GM10266 (cell line): ENCODE data around the gene PAMR1.

Source experiments
- DNase-seq: peaks from one replicate; pipeline ENCODE4 v3.0.0; 2012; ENCODE audit errors: extremely low spot score
- CTCF ChIP-seq: IDR thresholded peaks from 2 replicates; pipeline ENCODE4 v1.5.1; 2012; ENCODE audit warnings: mild to moderate bottlenecking, low read depth; ENCODE audit not compliant: control insufficient read depth, insufficient read depth; ENCODE audit errors: missing control alignments

Gene PAMR1

DNA sequence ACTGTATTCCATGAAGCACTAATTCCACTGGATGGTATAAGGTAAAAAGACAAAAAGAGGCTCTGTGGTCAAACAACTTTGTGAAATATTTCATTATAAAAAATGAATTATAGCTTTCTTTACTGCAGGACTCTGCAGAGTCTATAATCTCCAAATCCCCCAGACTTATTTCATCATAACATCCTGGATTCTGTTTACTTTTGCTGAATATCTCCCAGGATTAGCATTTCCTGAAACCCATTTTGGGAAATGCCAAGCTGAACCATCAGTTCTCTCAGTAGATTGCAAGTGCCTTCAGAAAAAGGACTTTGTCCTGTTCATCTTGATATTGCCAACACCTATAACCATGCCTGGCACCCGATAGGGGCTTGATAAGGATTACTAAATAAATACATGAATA, 7.9 kb downstream of the PAMR1 start:
- no peak for DNase-seq
- no peak for TF ChIP-seq CTCF

DNA sequence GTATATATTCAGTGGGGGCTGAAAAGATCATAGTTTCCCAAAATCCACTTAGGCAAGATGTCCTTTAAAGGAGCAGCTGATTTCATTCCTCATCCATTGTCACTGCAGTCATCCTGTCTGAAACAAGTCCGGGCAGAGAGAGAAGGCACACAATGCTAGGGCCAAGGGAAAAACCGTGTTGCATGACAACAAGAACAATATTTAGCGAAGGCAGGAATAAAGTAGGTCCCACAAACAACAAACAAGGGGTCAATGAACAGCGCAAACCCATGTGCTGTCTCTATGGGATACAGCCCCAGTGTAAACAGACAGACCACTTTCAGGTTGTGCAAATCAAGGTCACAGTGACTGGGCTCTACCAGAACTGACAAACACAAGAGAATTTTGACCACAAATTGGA, 9.0 kb downstream of the PAMR1 start:
- TF ChIP-seq CTCF, result no peak
- DNase-seq, result no peak

DNA sequence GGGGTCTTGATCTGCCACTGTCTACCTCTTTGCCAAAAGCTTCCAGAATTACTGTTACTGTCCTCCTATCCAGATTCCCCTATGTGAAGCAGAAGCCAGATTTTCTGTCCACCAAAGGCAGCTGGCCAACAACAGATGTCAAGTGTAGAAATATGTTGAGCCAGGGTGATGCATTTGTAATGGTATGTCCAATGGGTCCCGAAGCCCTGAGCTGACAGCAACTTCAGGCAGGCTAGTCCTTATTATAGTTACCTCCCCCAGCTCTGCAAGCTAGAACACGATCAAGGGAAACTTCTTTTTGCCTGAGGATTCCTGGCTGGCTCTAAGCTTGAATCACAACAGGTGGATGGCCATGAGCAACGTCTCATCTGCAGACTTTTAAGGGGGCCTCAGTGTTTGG, 10.2 kb downstream of the PAMR1 start:
- no peak for DNase-seq
- no peak for TF ChIP-seq CTCF

GRCh38 chr11:35514481-35514880, 10.9 kb downstream of the PAMR1 start:
- DNase-seq, result no peak
- TF ChIP-seq CTCF, result no peak

- DNase-seq, result no peak
- TF ChIP-seq CTCF, result no peak
Measured at GRCh38 chr11:35511666-35512065, 13.8 kb downstream of the PAMR1 start.

DNA sequence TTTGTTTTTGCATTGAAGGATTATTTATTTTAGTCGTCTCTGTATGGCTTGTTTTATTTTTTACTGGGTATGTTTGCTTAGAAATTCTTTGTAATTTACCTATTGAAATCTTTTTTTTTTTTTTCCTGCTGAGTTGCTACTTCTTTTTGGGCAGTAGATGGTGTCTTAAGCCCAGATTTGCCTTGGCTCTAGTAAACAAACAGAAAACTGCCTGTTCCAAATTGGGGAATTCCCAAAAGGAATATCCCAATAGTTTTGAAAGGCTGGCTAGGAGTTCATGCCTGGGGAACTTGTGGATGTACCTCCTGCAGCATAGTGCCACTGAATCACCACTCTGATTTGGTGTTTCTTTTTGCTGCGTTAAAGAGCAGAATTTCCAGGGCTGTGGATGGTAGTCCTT, 17.7 kb downstream of the PAMR1 start:
- TF ChIP-seq CTCF, result no peak
- no peak for DNase-seq

DNA sequence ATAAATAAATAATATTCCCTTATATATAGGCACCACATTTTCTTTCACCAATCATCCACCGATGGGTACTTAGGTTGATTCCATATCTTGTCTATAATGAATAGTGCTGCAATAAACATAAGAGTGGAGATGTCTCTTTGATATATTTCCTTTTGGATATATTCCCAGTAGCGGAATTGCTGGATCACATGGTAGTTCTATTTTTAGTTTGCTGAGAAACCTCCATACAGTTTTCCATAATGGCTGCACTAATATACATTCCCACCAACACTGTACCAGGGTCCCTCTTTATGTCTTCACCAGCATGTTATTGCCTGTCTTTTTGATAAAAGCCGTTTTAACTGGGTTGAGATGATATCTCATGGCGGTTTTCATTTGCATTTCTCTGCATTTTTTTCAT, 23.6 kb downstream of the PAMR1 start:
- DNase-seq, result no peak
- no peak for TF ChIP-seq CTCF
